Gastrocnemius medialis (tissue), 4 donors: ENCODE data around the gene SYMPK.

ENCODE experiments used
- CTCF ChIP-seq, 5 experiments: fragments of 450-650 bp in 3 of 5; fragments of 200-600 bp in 2 of 5; sonication (generic) in 2 of 5; IDR thresholded peaks in 4 of 5; conservative IDR thresholded peaks in 1 of 5; 1 replicate in 4 of 5; 2 replicates in 1 of 5; pipeline ENCODE4 v1.5.1; 2016 to 2019; ENCODE audit warnings: antibody characterized with exemption in 5 of 5, mild to moderate bottlenecking in 3 of 5, moderate library complexity in 3 of 5
- POLR2A ChIP-seq, 2 donors: fragments of 450-650 bp; IDR thresholded peaks; one replicate each; pipeline ENCODE4 v1.6.1; 2017; ENCODE audit warnings: antibody characterized with exemption in 2 of 2, mild to moderate bottlenecking in 2 of 2, moderate library complexity in 2 of 2

- TF ChIP-seq CTCF (IDR thresholded peaks at IDR 0.05 in 4 of 5, conservative IDR thresholded peaks at IDR 0.05 in 1 of 5) (no peak), POLR2A (IDR thresholded peaks at IDR 0.05) (no peak)
These were observed 96.0 kb downstream of the SYMPK start for GRCh38 chr19:45766869-45767346.
